ENCODE results near the gene NUP210L. TPM values are rescaled to one million over a fixed set of nuclear protein-coding genes. Genes with fewer than 3 reads are reported as not detected.

NUP210L gene
- total and polyA plus RNA-seq, 2 of the 13 experiments (the other 11 are each of a cell fraction or from before 2014, with no cell fraction given): not detected

GRCh38 chr1:153967107-153967999, 187.5 kb downstream of the NUP210L start, which contains the start of gene CREB3L4 (continued):
- no peak; the same call in 1 of the 2 replicates for TF ChIP-seq E2F2 (CRISPR knock-in tag; IDR thresholded peaks at IDR 0.05; ENCODE audit: borderline replicate concordance)
- TF ChIP-seq ZFYVE20 (CRISPR knock-in tag; IDR thresholded peaks at IDR 0.05; ENCODE audit: borderline replicate concordance, low read depth): 0 out of 2 replicates have a peak, but pooled peaks have one; percentile 71
- TF ChIP-seq ZNF430 (CRISPR knock-in tag; IDR thresholded peaks at IDR 0.05): peak; percentile 85; the same call in 1 of the 2 replicates
- peak; percentile 77; the same call in 1 of the 2 replicates for TF ChIP-seq HES4 (CRISPR knock-in tag; IDR thresholded peaks at IDR 0.05; ENCODE audit: borderline replicate concordance)
- TF ChIP-seq ZNF383 (CRISPR knock-in tag; IDR thresholded peaks at IDR 0.05; ENCODE audit: borderline replicate concordance): no peak
- TF ChIP-seq ZNF766 (CRISPR knock-in tag; IDR thresholded peaks at IDR 0.05; ENCODE audit: borderline replicate concordance): peak; percentile 89; the same call in 1 of the 2 replicates
- peak; percentile 63; the same call in 1 of the 2 replicates for TF ChIP-seq RAD21 (CRISPR knock-in tag; IDR thresholded peaks at IDR 0.05)
- TF ChIP-seq CAMTA2 (CRISPR knock-in tag; IDR thresholded peaks at IDR 0.05; ENCODE audit: borderline replicate concordance): no peak
- peak; percentile 84 for TF ChIP-seq GABPB1 (CRISPR knock-in tag; IDR thresholded peaks at IDR 0.05)
- TF ChIP-seq CC2D1A (CRISPR knock-in tag; IDR thresholded peaks at IDR 0.05): no peak
- TF ChIP-seq ZFP36L2 (CRISPR knock-in tag; IDR thresholded peaks at IDR 0.05): 0 out of 2 replicates have a peak, but pooled peaks have one; percentile 68
- TF ChIP-seq ZNF570 (CRISPR knock-in tag; IDR thresholded peaks at IDR 0.05; ENCODE audit: borderline replicate concordance): no peak
- TF ChIP-seq USF2 (IDR thresholded peaks at IDR 0.05; ENCODE audit: low read depth, low read length): peak; percentile 92
- TF ChIP-seq USF2 (CRISPR knock-in tag; IDR thresholded peaks at IDR 0.05; ENCODE audit: borderline replicate concordance): peak; percentile 98; the same call in 1 of the 2 replicates
- TF ChIP-seq, protein P1, sequence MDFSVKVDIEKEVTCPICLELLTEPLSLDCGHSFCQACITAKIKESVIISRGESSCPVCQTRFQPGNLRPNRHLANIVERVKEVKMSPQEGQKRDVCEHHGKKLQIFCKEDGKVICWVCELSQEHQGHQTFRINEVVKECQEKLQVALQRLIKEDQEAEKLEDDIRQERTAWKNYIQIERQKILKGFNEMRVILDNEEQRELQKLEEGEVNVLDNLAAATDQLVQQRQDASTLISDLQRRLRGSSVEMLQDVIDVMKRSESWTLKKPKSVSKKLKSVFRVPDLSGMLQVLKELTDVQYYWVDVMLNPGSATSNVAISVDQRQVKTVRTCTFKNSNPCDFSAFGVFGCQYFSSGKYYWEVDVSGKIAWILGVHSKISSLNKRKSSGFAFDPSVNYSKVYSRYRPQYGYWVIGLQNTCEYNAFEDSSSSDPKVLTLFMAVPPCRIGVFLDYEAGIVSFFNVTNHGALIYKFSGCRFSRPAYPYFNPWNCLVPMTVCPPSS (IDR thresholded peaks at IDR 0.05): no peak
- TF ChIP-seq PLRG1 (conservative IDR thresholded peaks at IDR 0.05): no peak
- TF ChIP-seq SOX5 (CRISPR knock-in tag; IDR thresholded peaks at IDR 0.05; ENCODE audit: borderline replicate concordance): no peak; the same call in 1 of the 2 replicates
- TF ChIP-seq TBX2 (CRISPR knock-in tag; IDR thresholded peaks at IDR 0.05; ENCODE audit: borderline replicate concordance): peak; percentile 89
- TF ChIP-seq ZFX (CRISPR knock-in tag; IDR thresholded peaks at IDR 0.05; ENCODE audit: low read depth): peak; percentile 79
- TF ChIP-seq BRCA1 (CRISPR knock-in tag; IDR thresholded peaks at IDR 0.05): 0 out of 2 replicates have a peak, but pooled peaks have one; percentile 84
- peak; percentile 34; the same call in 1 of the 2 replicates for TF ChIP-seq HOXA5 (CRISPR knock-in tag; IDR thresholded peaks at IDR 0.05)
- TF ChIP-seq HMG20A (CRISPR knock-in tag; IDR thresholded peaks at IDR 0.05; ENCODE audit: borderline replicate concordance): no peak
- TF ChIP-seq TGIF2 (CRISPR knock-in tag; IDR thresholded peaks at IDR 0.05): peak; percentile 44; the same call in 1 of the 2 replicates
- peak; percentile 41; the same call in 1 of the 2 replicates for TF ChIP-seq STAT5B (CRISPR knock-in tag; IDR thresholded peaks at IDR 0.05)
- TF ChIP-seq RBM39 (IDR thresholded peaks at IDR 0.05; ENCODE audit: low read depth, low read length, poor library complexity, severe bottlenecking): peak; percentile 40
- TF ChIP-seq HOXA9 (CRISPR knock-in tag; IDR thresholded peaks at IDR 0.05; ENCODE audit: borderline replicate concordance): no peak; the same call in 1 of the 2 replicates

All from HepG2 (cell line).